Measurements from ENCODE around the gene CAMK1D. TPM values are rescaled to one million over a fixed set of nuclear protein-coding genes. Genes with fewer than 3 reads are reported as not detected.
"Not testable (repeated sequence)": the region's sequence is repeated elsewhere in the genome, so short reads cannot be mapped to it uniquely, and the experiment has no call there.

Gene CAMK1D
- total and polyA plus RNA-seq, 4 donors: 1.9 to 19.0 (median 7.6) TPM

- 97 to 98% methylated on average over 10 of the region's 10 CpGs for WGBS, 2 donors
- H3K36me3 ChIP-seq (ENCODE audit: control insufficient read depth in 1 of 2, insufficient read depth in 2 of 2, low read length in 1 of 2); H3K4me3 ChIP-seq (ENCODE audit: low read length in 2 of 2); H3K4me1 ChIP-seq (ENCODE audit: control insufficient read depth in 1 of 2, insufficient read depth in 2 of 2, low read length in 2 of 2); intact Hi-C loops (cut with DNase I); H3K27ac ChIP-seq (ENCODE audit: low read depth in 1 of 2, low read length in 2 of 2); H3K9me3 ChIP-seq (ENCODE audit: control insufficient read depth, low read length); H3K27me3 ChIP-seq (ENCODE audit: control insufficient read depth in 1 of 2, insufficient read depth in 2 of 2, low read length in 1 of 2); ATAC-seq (ENCODE audit: low FRiP score): not testable (repeated sequence)
- peak in 1 of 2 donors; percentile 26 for DNase-seq
Measured at GRCh38 chr10:12497046-12497445, 147.7 kb downstream of the CAMK1D start.

- DNase-seq: peak in 1 of 2 donors; percentile 22
- intact Hi-C loops (cut with DNase I): no loop called here
- peaks cover 0 to 10% of the 10 kb centered on the region in 2 donors for H3K4me1 ChIP-seq (ENCODE audit: control insufficient read depth in 1 of 2, insufficient read depth in 2 of 2, low read length in 2 of 2)
- 54 to 64% methylated on average over 7 of the region's 7 CpGs for WGBS, 2 donors
- H3K27me3 ChIP-seq (ENCODE audit: control insufficient read depth in 1 of 2, insufficient read depth in 2 of 2, low read length in 1 of 2): no peaks in the 10 kb centered on the region
- H3K9me3 ChIP-seq (ENCODE audit: control insufficient read depth, low read length): peaks cover 1% of the 10 kb centered on the region
- peak; percentile 56 for ATAC-seq (ENCODE audit: low FRiP score)
- no peak overlapping the region for H3K27ac ChIP-seq (ENCODE audit: low read depth in 1 of 2, low read length in 2 of 2)
- no peaks in the 10 kb centered on the region for H3K36me3 ChIP-seq (ENCODE audit: control insufficient read depth in 1 of 2, insufficient read depth in 2 of 2, low read length in 1 of 2)
- H3K4me3 ChIP-seq (ENCODE audit: low read length in 2 of 2): no peak overlapping the region
Measured at GRCh38 chr10:12499076-12499986, 150.0 kb downstream of the CAMK1D start.

- H3K27ac ChIP-seq (ENCODE audit: low read depth in 1 of 2, low read length in 2 of 2): no peak overlapping the region
- no peak overlapping the region for H3K4me3 ChIP-seq (ENCODE audit: low read length in 2 of 2)
- 50 to 57% methylated on average over 7 of the region's 7 CpGs for WGBS, 2 donors
- H3K36me3 ChIP-seq (ENCODE audit: control insufficient read depth in 1 of 2, insufficient read depth in 2 of 2, low read length in 1 of 2): no peaks in the 10 kb centered on the region
- intact Hi-C loops (cut with DNase I): no loop called here
- no peaks in the 10 kb centered on the region for H3K27me3 ChIP-seq (ENCODE audit: control insufficient read depth in 1 of 2, insufficient read depth in 2 of 2, low read length in 1 of 2)
- H3K4me1 ChIP-seq (ENCODE audit: control insufficient read depth in 1 of 2, insufficient read depth in 2 of 2, low read length in 2 of 2): peaks cover 0 to 10% of the 10 kb centered on the region in 2 donors
- no peak for ATAC-seq (ENCODE audit: low FRiP score)
- peaks cover 1% of the 10 kb centered on the region for H3K9me3 ChIP-seq (ENCODE audit: control insufficient read depth, low read length)
- peak in 1 of 2 donors; percentile 20 for DNase-seq
Measured at GRCh38 chr10:12500381-12501303, 151.3 kb downstream of the CAMK1D start.

GRCh38 chr10:12501324-12501723, 152.0 kb downstream of the CAMK1D start:
- no peak for ATAC-seq (ENCODE audit: low FRiP score)
- Histone ChIP-seq H3K4me1 (ENCODE audit: control insufficient read depth in 1 of 2, insufficient read depth in 2 of 2, low read length in 2 of 2) (peaks cover 0 to 10% of the 10 kb centered on the region in 2 donors), H3K9me3 (ENCODE audit: control insufficient read depth, low read length) (no peaks in the 10 kb centered on the region), H3K27me3 (ENCODE audit: control insufficient read depth in 1 of 2, insufficient read depth in 2 of 2, low read length in 1 of 2) (no peaks in the 10 kb centered on the region), H3K27ac (ENCODE audit: low read depth in 1 of 2, low read length in 2 of 2) (no peak overlapping the region), H3K4me3 (ENCODE audit: low read length in 2 of 2) (no peak overlapping the region), H3K36me3 (ENCODE audit: control insufficient read depth in 1 of 2, insufficient read depth in 2 of 2, low read length in 1 of 2) (no peaks in the 10 kb centered on the region)
- WGBS, 2 donors: 46 to 55% methylated on average over 12 of the region's 12 CpGs
- no peak for DNase-seq
- intact Hi-C loops (cut with DNase I): no loop called here

GRCh38 chr10:12501841-12502525, 152.6 kb downstream of the CAMK1D start:
- Histone ChIP-seq H3K4me1 (ENCODE audit: control insufficient read depth in 1 of 2, insufficient read depth in 2 of 2, low read length in 2 of 2) (peaks cover 0 to 10% of the 10 kb centered on the region in 2 donors), H3K9me3 (ENCODE audit: control insufficient read depth, low read length) (no peaks in the 10 kb centered on the region), H3K27me3 (ENCODE audit: control insufficient read depth in 1 of 2, insufficient read depth in 2 of 2, low read length in 1 of 2) (no peaks in the 10 kb centered on the region), H3K27ac (ENCODE audit: low read depth in 1 of 2, low read length in 2 of 2) (no peak overlapping the region), H3K36me3 (ENCODE audit: control insufficient read depth in 1 of 2, insufficient read depth in 2 of 2, low read length in 1 of 2) (no peaks in the 10 kb centered on the region), H3K4me3 (ENCODE audit: low read length in 2 of 2) (no peak overlapping the region)
- 81 to 83% methylated on average over 16 of the region's 16 CpGs for WGBS, 2 donors
- DNase-seq (peak in 1 of 2 donors; percentile 45), ATAC-seq (ENCODE audit: low FRiP score) (peak; percentile 8)
- intact Hi-C loops (cut with DNase I): no loop called here

GRCh38 chr10:12502526-12503274, 153.4 kb downstream of the CAMK1D start:
- Histone ChIP-seq H3K27me3 (ENCODE audit: control insufficient read depth in 1 of 2, insufficient read depth in 2 of 2, low read length in 1 of 2) (no peaks in the 10 kb centered on the region), H3K9me3 (ENCODE audit: control insufficient read depth, low read length) (no peaks in the 10 kb centered on the region), H3K4me3 (ENCODE audit: low read length in 2 of 2) (no peak overlapping the region), H3K27ac (ENCODE audit: low read depth in 1 of 2, low read length in 2 of 2) (no peak overlapping the region), H3K36me3 (ENCODE audit: control insufficient read depth in 1 of 2, insufficient read depth in 2 of 2, low read length in 1 of 2) (no peaks in the 10 kb centered on the region), H3K4me1 (ENCODE audit: control insufficient read depth in 1 of 2, insufficient read depth in 2 of 2, low read length in 2 of 2) (peaks cover 0 to 10% of the 10 kb centered on the region in 2 donors)
- WGBS, 2 donors: 96% methylated on average over 19 of the region's 19 CpGs
- intact Hi-C loops (cut with DNase I): no loop called here
- peak in 1 of 2 donors; percentile 57 for DNase-seq
- no peak for ATAC-seq (ENCODE audit: low FRiP score)

- ATAC-seq (ENCODE audit: low FRiP score): no peak
- H3K27me3 ChIP-seq (ENCODE audit: control insufficient read depth in 1 of 2, insufficient read depth in 2 of 2, low read length in 1 of 2): no peaks in the 10 kb centered on the region
- no peaks in the 10 kb centered on the region for H3K36me3 ChIP-seq (ENCODE audit: control insufficient read depth in 1 of 2, insufficient read depth in 2 of 2, low read length in 1 of 2)
- peaks cover 1% of the 10 kb centered on the region for H3K9me3 ChIP-seq (ENCODE audit: control insufficient read depth, low read length)
- intact Hi-C loops (cut with DNase I): no loop called here
- no peak overlapping the region for H3K27ac ChIP-seq (ENCODE audit: low read depth in 1 of 2, low read length in 2 of 2)
- 90 to 95% methylated on average over 10 of the region's 10 CpGs for WGBS, 2 donors
- peak in 1 of 2 donors; percentile 24 for DNase-seq
- no peak overlapping the region for H3K4me3 ChIP-seq (ENCODE audit: low read length in 2 of 2)
- H3K4me1 ChIP-seq (ENCODE audit: control insufficient read depth in 1 of 2, insufficient read depth in 2 of 2, low read length in 2 of 2): peaks cover 0 to 10% of the 10 kb centered on the region in 2 donors
Measured at GRCh38 chr10:12503311-12503710, 154.0 kb downstream of the CAMK1D start.

GRCh38 chr10:12504176-12504575, 154.8 kb downstream of the CAMK1D start:
- intact Hi-C loops (cut with DNase I): no loop called here

More at GRCh38 chr10:12504176-12504575, 154.8 kb downstream of the CAMK1D start:
- Histone ChIP-seq H3K27me3 (ENCODE audit: control insufficient read depth in 1 of 2, insufficient read depth in 2 of 2, low read length in 1 of 2) (no peaks in the 10 kb centered on the region), H3K9me3 (ENCODE audit: control insufficient read depth, low read length) (peaks cover 1% of the 10 kb centered on the region), H3K27ac (ENCODE audit: low read depth in 1 of 2, low read length in 2 of 2) (no peak overlapping the region), H3K4me1 (ENCODE audit: control insufficient read depth in 1 of 2, insufficient read depth in 2 of 2, low read length in 2 of 2) (peaks cover 0 to 10% of the 10 kb centered on the region in 2 donors), H3K36me3 (ENCODE audit: control insufficient read depth in 1 of 2, insufficient read depth in 2 of 2, low read length in 1 of 2) (no peaks in the 10 kb centered on the region), H3K4me3 (ENCODE audit: low read length in 2 of 2) (no peak overlapping the region)
- DNase-seq: peak in 1 of 2 donors; percentile 63
- WGBS, 2 donors: 93 to 97% methylated on average over 11 of the region's 11 CpGs
- ATAC-seq (ENCODE audit: low FRiP score): no peak

Data from aorta (tissue), 5 donors.